B cell (primary cell): ENCODE data around the gene BCHE. TPM values are rescaled to one million over a fixed set of nuclear protein-coding genes. Genes with fewer than 3 reads are reported as not detected.

Experiments
- ATAC-seq: fragments of 200-7000 bp; cut with Tn5 transposase; one replicate; pipeline ENCODE4 v1.10.0; 2021; ENCODE audit warnings: low read depth, mild to moderate bottlenecking, moderate number of reproducible peaks, moderate library complexity
- CTCF ChIA-PET: fragments of 350-600 bp; sonication (Branson Sonifier 250); formaldehyde crosslinking; loops from one replicate; lab custom pipeline; 2021; ENCODE audit warnings: antibody characterized with exemption, inconsistent platforms; lab: Charles Lee
- POLR2A ChIA-PET: fragments of 350-600 bp; sonication (Branson Sonifier 250); formaldehyde crosslinking; loops from one replicate; lab custom pipeline; 2021; ENCODE audit warnings: antibody characterized with exemption; lab: Charles Lee
- DNase-seq: peaks from one replicate; pipeline ENCODE4 v3.0.0; 2013
- H2AFZ ChIP-seq: 2 replicates; pipeline ENCODE4 v1.6.1; 2012; ENCODE audit warnings: mild to moderate bottlenecking, low read depth, low read length; ENCODE audit not compliant: insufficient read depth, poor library complexity, severe bottlenecking
- H3K27ac ChIP-seq, 2 donors: 1 replicate in 1 of 2; 2 replicates in 1 of 2; pipeline ENCODE4 v1.5.1; 2012 to 2013; ENCODE audit warnings: low read length in 2 of 2, mild to moderate bottlenecking in 2 of 2, moderate library complexity in 1 of 2
- H3K27me3 ChIP-seq, 4 experiments: fragments of 200-600 bp in 1 of 4; sonication (generic) in 1 of 4; replicated peaks in 1 of 4; 1 replicate in 2 of 4; 2 replicates in 2 of 4; pipeline versions ENCODE4 v1.6.1 to v1.7.0; 2013 to 2016; ENCODE audit warnings: low read length in 3 of 4, mild to moderate bottlenecking in 2 of 4, mixed read lengths in 1 of 4, moderate library complexity in 1 of 4; ENCODE audit not compliant: insufficient read depth in 4 of 4, control insufficient read depth in 3 of 4; ENCODE audit errors: control extremely low read depth in 1 of 4
- H3K36me3 ChIP-seq, 2 experiments: replicated peaks in 1 of 2; 1 replicate in 1 of 2; 2 replicates in 1 of 2; pipeline versions ENCODE4 v1.6.1 to v1.7.1; 2013; ENCODE audit warnings: low read length in 1 of 2; ENCODE audit not compliant: insufficient read depth in 2 of 2, control insufficient read depth in 1 of 2; ENCODE audit errors: control extremely low read depth in 1 of 2, extremely low read depth in 1 of 2
- H3K4me1 ChIP-seq, 2 donors: fragments of 200-600 bp in 1 of 2; sonication (generic) in 1 of 2; 1 replicate in 1 of 2; 2 replicates in 1 of 2; pipeline versions ENCODE4 v1.5.1 to v1.6.1; 2013 to 2017; ENCODE audit warnings: low read length in 2 of 2; ENCODE audit not compliant: control insufficient read depth in 2 of 2, insufficient read depth in 2 of 2
- H3K4me2 ChIP-seq: replicated peaks from 2 replicates; pipeline ENCODE3; 2012; ENCODE audit warnings: mild to moderate bottlenecking, low read depth, low read length; ENCODE audit not compliant: poor library complexity, severe bottlenecking
- H3K4me3 ChIP-seq, 5 experiments: fragments of 200-600 bp in 1 of 5; sonication (generic) in 1 of 5; 1 replicate in 3 of 5; 2 replicates in 2 of 5; pipeline versions ENCODE4 v1.5.1 to v1.7.0; 2011 to 2016; ENCODE audit warnings: low read length in 4 of 5, mild to moderate bottlenecking in 4 of 5, low read depth in 2 of 5, control low read depth in 1 of 5, moderate library complexity in 1 of 5; ENCODE audit not compliant: insufficient read depth in 1 of 5; ENCODE audit errors: control extremely low read depth in 1 of 5, extremely low read depth in 1 of 5
- H3K79me2 ChIP-seq: fragments of 200-600 bp; sonication (generic); one replicate; pipeline ENCODE4 v1.6.0; 2016; ENCODE audit warnings: low read length; ENCODE audit not compliant: control insufficient read depth, insufficient read depth
- H3K9ac ChIP-seq: fragments of 200-600 bp; sonication (generic); 2 replicates; pipeline ENCODE4 v1.6.1; 2017; ENCODE audit warnings: mild to moderate bottlenecking, low read length, moderate library complexity
- H3K9me3 ChIP-seq, 3 donors: one replicate each; pipeline versions ENCODE4 v1.6.1 to v1.7.1; 2013; ENCODE audit warnings: low read length in 2 of 3; ENCODE audit not compliant: control insufficient read depth in 2 of 3, insufficient read depth in 1 of 3; ENCODE audit errors: control extremely low read depth in 1 of 3
- H4K20me1 ChIP-seq: 2 replicates; pipeline ENCODE4 v1.6.0; 2012; ENCODE audit warnings: mild to moderate bottlenecking, low read length; ENCODE audit not compliant: insufficient read depth, control insufficient read depth, poor library complexity, severe bottlenecking
- H3K27ac Mint-ChIP-seq: one replicate; pipeline ENCODE4 v1.8.0; 2021; ENCODE audit warnings: mixed read lengths
- H3K27me3 Mint-ChIP-seq: one replicate; pipeline ENCODE4 v1.8.0; 2021; ENCODE audit warnings: mixed read lengths
- H3K4me1 Mint-ChIP-seq: one replicate; pipeline ENCODE4 v1.8.0; 2021; ENCODE audit warnings: mixed read lengths
- H3K4me3 Mint-ChIP-seq: one replicate; pipeline ENCODE4 v1.8.0; 2021; ENCODE audit warnings: mixed read lengths
- H3K9me3 Mint-ChIP-seq: one replicate; pipeline ENCODE4 v1.8.0; 2022; ENCODE audit warnings: mixed read lengths; ENCODE audit not compliant: insufficient read depth
- CTCF ChIP-seq: fragments of 200-600 bp; IDR thresholded peaks from one replicate; pipeline ENCODE4 v1.8.0; 2022; ENCODE audit warnings: antibody characterized with exemption, mild to moderate bottlenecking
- EZH2 ChIP-seq: IDR thresholded peaks from 2 replicates; pipeline ENCODE4 v1.6.1; 2012; ENCODE audit warnings: borderline replicate concordance, low read depth, mild to moderate bottlenecking, moderate library complexity, low read length; ENCODE audit not compliant: insufficient read depth, poor library complexity, severe bottlenecking
- WGBS: methylation state at CpG from one replicate; pipeline ENCODE4 v1.1.5; 2013; ENCODE audit warnings: missing lambda C conversion rate; ENCODE audit not compliant: insufficient coverage; 5-methylcytosine and 5-hydroxymethylcytosine counted together
- intact Hi-C: fragments of 100-400 bp; cut with micrococcal nuclease; formaldehyde crosslinking; loops from one replicate; pipeline ENCODE4 v1.10.0; 2022
- polyA plus RNA-seq: library from polyadenylated mRNA; depleted of rRNA; stranded (reverse); fragments of >200 nt; gene quantifications from 2 replicates; pipeline ENCODE4 v1.2.3, GENCODE V29; 2012
- total RNA-seq, 2 donors: library from RNA; stranded (reverse); fragments of 120-200 nt in 1 of 2; gene quantifications; 1 replicate in 1 of 2; 2 replicates in 1 of 2; pipeline versions ENCODE4 v1.2.3 to v1.2.4, GENCODE V29; 2013 to 2022

BCHE gene
- total and polyA plus RNA-seq, 2 donors (not counting 1 experiment from before 2014, with no cell fraction given): not detected

- ChIA-PET POLR2A (no interaction called here), CTCF (no interaction called here)
- Mint-ChIP-seq H3K9me3 (peaks cover 2% of the 10 kb centered on the region), H3K27me3 (no peaks in the 10 kb centered on the region), H3K4me1 (no peaks in the 10 kb centered on the region), H3K4me3 (no peak overlapping the region), H3K27ac (no peak overlapping the region)
- H3K9me3 ChIP-seq: peaks cover 0 to 1% (median 0%) of the 10 kb centered on the region in 3 donors
- H4K20me1 ChIP-seq: no peaks in the 10 kb centered on the region
- no peak overlapping the region for H3K27ac ChIP-seq
- DNase-seq (no peak), ATAC-seq (no peak)
- intact Hi-C loops: no loop called here
- no peaks in the 10 kb centered on the region for H3K4me1 ChIP-seq
- no peak overlapping the region for H3K9ac ChIP-seq
- TF ChIP-seq EZH2 (no peak), CTCF (no peak)
- H2AFZ ChIP-seq: no peak overlapping the region
- no CpG with 5 or more reads among the region's 2 CpGs for WGBS
- no peaks in the 10 kb centered on the region for H3K27me3 ChIP-seq
- no peak overlapping the region for H3K4me3 ChIP-seq
- H3K4me2 ChIP-seq: no peak overlapping the region
- no peaks in the 10 kb centered on the region for H3K36me3 ChIP-seq
- H3K79me2 ChIP-seq: no peaks in the 10 kb centered on the region
Measured at GRCh38 chr3:165778891-165779290, 58.3 kb downstream of the BCHE start.

GRCh38 chr3:165778456-165778855 lies 58.8 kb downstream of the BCHE start:
- no peaks in the 10 kb centered on the region for H3K36me3 ChIP-seq
- H3K4me3 Mint-ChIP-seq: no peak overlapping the region
- H3K9ac ChIP-seq: no peak overlapping the region
- no peaks in the 10 kb centered on the region for H3K27me3 ChIP-seq
- ATAC-seq: no peak
- no peaks in the 10 kb centered on the region for H3K79me2 ChIP-seq
- DNase-seq: no peak
- no peak overlapping the region for H3K4me3 ChIP-seq
- H3K9me3 ChIP-seq: peaks cover 0 to 1% (median 0%) of the 10 kb centered on the region in 3 donors
- no peak overlapping the region for H3K27ac ChIP-seq
- no peak overlapping the region for H3K27ac Mint-ChIP-seq
- no peak overlapping the region for H3K4me2 ChIP-seq
- no peaks in the 10 kb centered on the region for H3K27me3 Mint-ChIP-seq
- H4K20me1 ChIP-seq: no peaks in the 10 kb centered on the region
- TF ChIP-seq CTCF: no peak
- TF ChIP-seq EZH2: no peak
- no peaks in the 10 kb centered on the region for H3K4me1 Mint-ChIP-seq
- no peak overlapping the region for H2AFZ ChIP-seq
- intact Hi-C loops: no loop called here
- POLR2A ChIA-PET: no interaction called here
- no peaks in the 10 kb centered on the region for H3K4me1 ChIP-seq
- CTCF ChIA-PET: no interaction called here
- peaks cover 2% of the 10 kb centered on the region for H3K9me3 Mint-ChIP-seq
